ENCODE data around the gene FCGR3A. TPM values are rescaled to one million over a fixed set of nuclear protein-coding genes. Genes with fewer than 3 reads are reported as not detected.
"Not testable (repeated sequence)": the region's sequence is repeated elsewhere in the genome, so short reads cannot be mapped to it uniquely, and the experiment has no call there.

FCGR3A gene
- total and polyA plus RNA-seq, 2 of the 4 experiments (the other 2 are of a cell fraction) = not detected

DNA sequence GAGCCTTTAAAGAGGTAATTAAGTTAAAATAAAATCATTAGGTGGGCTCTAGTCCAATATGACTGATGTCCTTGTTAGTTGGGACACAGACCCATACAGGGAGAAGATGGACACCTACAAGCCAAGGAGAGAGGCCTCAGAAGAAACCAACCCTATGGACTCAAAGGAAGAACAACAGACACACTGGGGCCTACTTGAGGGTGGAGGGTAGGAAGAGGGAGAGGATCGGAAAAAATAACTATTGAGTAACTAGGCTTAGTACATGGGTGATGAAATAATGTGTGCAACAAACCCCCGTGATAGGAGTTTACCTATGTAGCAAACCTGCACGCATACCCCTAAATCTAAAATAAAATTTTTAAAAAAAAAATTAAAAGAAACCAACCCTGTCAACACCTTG lies 4.7 kb upstream of the FCGR3A start:
- H3K27ac ChIP-seq (ENCODE audit: insufficient read depth, low read length) = not testable (repeated sequence)

GRCh38 chr1:161553631-161554030 lies 4.0 kb upstream of the FCGR3A start:
- H3K56ac ChIP-seq (ENCODE audit: extremely low read depth, insufficient read depth, low read length); H2BK15ac ChIP-seq (ENCODE audit: low read depth, low read length); H2AK5ac ChIP-seq (ENCODE audit: low read depth, low read length); H3K4me2 ChIP-seq (ENCODE audit: low read depth, low read length); BruUV-seq (replicated peaks); H3K18ac ChIP-seq (ENCODE audit: low read depth, low read length); H3K9ac ChIP-seq (ENCODE audit: low read depth, low read length); H3K4ac ChIP-seq (ENCODE audit: low read depth, low read length); H2BK5ac ChIP-seq (ENCODE audit: low read depth, low read length, poor library complexity, severe bottlenecking); H4K8ac ChIP-seq (ENCODE audit: low read depth in 2 of 2, low read length in 2 of 2); H3K4me3 ChIP-seq (ENCODE audit: insufficient read depth, low read depth, low read length); H4K91ac ChIP-seq (ENCODE audit: insufficient read depth, low read depth, low read length); H4K20me1 ChIP-seq (ENCODE audit: insufficient read depth, low read length); H3K9me3 ChIP-seq (ENCODE audit: control insufficient read depth, insufficient read depth, low read length); H3K79me1 ChIP-seq (ENCODE audit: low read depth in 1 of 2, low read length in 2 of 2); H2AK9ac ChIP-seq (replicated peaks; ENCODE audit: low read depth, low read length, poor library complexity); H3K23ac ChIP-seq (ENCODE audit: low read depth, low read length); H3K4me1 ChIP-seq (ENCODE audit: control insufficient read depth, insufficient read depth, low read length); ATAC-seq (ENCODE audit: low read depth); H2BK20ac ChIP-seq (ENCODE audit: low read depth, low read length); DNase-seq; H3K14ac ChIP-seq (replicated peaks; ENCODE audit: low read depth, low read length); H2BK120ac ChIP-seq (ENCODE audit: low read depth, low read length); H4K5ac ChIP-seq (ENCODE audit: low read depth, low read length); CTCF ChIA-PET; POLR2A ChIA-PET (ENCODE audit: unreplicated experiment); H3K36me3 ChIP-seq (ENCODE audit: control insufficient read depth, insufficient read depth, low read length); intact Hi-C loops (cut with micrococcal nuclease); H3K27me3 ChIP-seq (ENCODE audit: control insufficient read depth, insufficient read depth, low read length); H3K9me1 ChIP-seq (ENCODE audit: insufficient read depth, low read length); H3K27ac ChIP-seq (ENCODE audit: insufficient read depth, low read length); H2AFZ ChIP-seq (replicated peaks; ENCODE audit: low read length, poor library complexity); in situ Hi-C loops (cut with MboI; ENCODE audit: low sequenced_read_pairs); dilution Hi-C loops (cut with HindIII; ENCODE audit: low sequenced_read_pairs, unreplicated experiment): not testable (repeated sequence)
- WGBS, 2 experiments (ENCODE audit: extremely low coverage in 2 of 2, insufficient read length in 1 of 2) = no CpG with 5 or more reads among the region's 2 CpGs

More for the DNA sequence above, 4.7 kb upstream of the FCGR3A start:
- H3K4me3 ChIP-seq (ENCODE audit: insufficient read depth, low read depth, low read length); H2BK20ac ChIP-seq (ENCODE audit: low read depth, low read length); H2BK5ac ChIP-seq (ENCODE audit: low read depth, low read length, poor library complexity, severe bottlenecking); H3K9ac ChIP-seq (ENCODE audit: low read depth, low read length); in situ Hi-C loops (cut with MboI; ENCODE audit: low sequenced_read_pairs); H2BK120ac ChIP-seq (ENCODE audit: low read depth, low read length); H3K36me3 ChIP-seq (ENCODE audit: control insufficient read depth, insufficient read depth, low read length); intact Hi-C loops (cut with micrococcal nuclease); CTCF ChIA-PET; H3K23ac ChIP-seq (ENCODE audit: low read depth, low read length); dilution Hi-C loops (cut with HindIII; ENCODE audit: low sequenced_read_pairs, unreplicated experiment); BruUV-seq (replicated peaks); H3K4me2 ChIP-seq (ENCODE audit: low read depth, low read length); H2BK15ac ChIP-seq (ENCODE audit: low read depth, low read length); H3K9me1 ChIP-seq (ENCODE audit: insufficient read depth, low read length); H3K56ac ChIP-seq (ENCODE audit: extremely low read depth, insufficient read depth, low read length); H4K5ac ChIP-seq (ENCODE audit: low read depth, low read length); H2AFZ ChIP-seq (replicated peaks; ENCODE audit: low read length, poor library complexity); H3K4me1 ChIP-seq (ENCODE audit: control insufficient read depth, insufficient read depth, low read length); H2AK9ac ChIP-seq (replicated peaks; ENCODE audit: low read depth, low read length, poor library complexity); H3K79me1 ChIP-seq (ENCODE audit: low read depth in 1 of 2, low read length in 2 of 2); H4K8ac ChIP-seq (ENCODE audit: low read depth in 2 of 2, low read length in 2 of 2); ATAC-seq (ENCODE audit: low read depth); POLR2A ChIA-PET (ENCODE audit: unreplicated experiment); H4K91ac ChIP-seq (ENCODE audit: insufficient read depth, low read depth, low read length); H3K9me3 ChIP-seq (ENCODE audit: control insufficient read depth, insufficient read depth, low read length); H3K14ac ChIP-seq (replicated peaks; ENCODE audit: low read depth, low read length); H3K18ac ChIP-seq (ENCODE audit: low read depth, low read length); H3K4ac ChIP-seq (ENCODE audit: low read depth, low read length); H3K27me3 ChIP-seq (ENCODE audit: control insufficient read depth, insufficient read depth, low read length); H2AK5ac ChIP-seq (ENCODE audit: low read depth, low read length); DNase-seq; H4K20me1 ChIP-seq (ENCODE audit: insufficient read depth, low read length): not testable (repeated sequence)
- WGBS, 2 experiments (ENCODE audit: extremely low coverage in 2 of 2, insufficient read length in 1 of 2) = no CpG with 5 or more reads among the region's 3 CpGs

Measured in IMR-90 (cell line).